Natural killer cell (primary cell): ENCODE measurements around the gene ABCD1. TPM values are rescaled to one million over a fixed set of nuclear protein-coding genes. Genes with fewer than 3 reads are reported as not detected.
"Not testable (repeated sequence)": the region's sequence is repeated elsewhere in the genome, so short reads cannot be mapped to it uniquely, and the experiment has no call there.

ENCODE experiments used
- ATAC-seq, 3 donors: fragments of 150-1000 bp in 2 of 3; fragments of 200-7000 bp in 1 of 3; cut with Tn5 transposase; 1 replicate in 1 of 3; 2 replicates in 2 of 3; pipeline ENCODE4 v1.10.0; 2021; ENCODE audit warnings: mild to moderate bottlenecking in 2 of 3, moderate library complexity in 2 of 3
- DNase-seq, 2 donors: peaks; one replicate each; pipeline versions ENCODE4 v3.0.0 to v3.0.0-alpha.2; 2013 to 2021; ENCODE audit warnings: mixed read lengths in 1 of 2
- H3K27ac ChIP-seq: one replicate; pipeline ENCODE4 v1.5.1; 2013; ENCODE audit warnings: mild to moderate bottlenecking, low read length
- H3K27me3 ChIP-seq: one replicate; pipeline ENCODE4 v1.6.1; 2013; ENCODE audit warnings: low read length; ENCODE audit not compliant: control insufficient read depth, insufficient read depth
- H3K36me3 ChIP-seq: one replicate; pipeline ENCODE4 v1.6.1; 2013; ENCODE audit warnings: low read length; ENCODE audit not compliant: control insufficient read depth, insufficient read depth
- H3K4me1 ChIP-seq: one replicate; pipeline ENCODE4 v1.6.1; 2013; ENCODE audit warnings: low read length; ENCODE audit not compliant: control insufficient read depth, insufficient read depth
- H3K4me3 ChIP-seq: one replicate; pipeline ENCODE4 v1.5.1; 2013; ENCODE audit warnings: low read length
- H3K9me3 ChIP-seq: one replicate; pipeline ENCODE4 v1.6.1; 2013; ENCODE audit warnings: low read length; ENCODE audit not compliant: control insufficient read depth, insufficient read depth
- H3K27ac Mint-ChIP-seq, 2 donors: one replicate each; pipeline ENCODE4 v1.8.0; 2022; ENCODE audit warnings: mild to moderate bottlenecking in 2 of 2, mixed read lengths in 2 of 2, moderate library complexity in 1 of 2
- H3K27me3 Mint-ChIP-seq, 2 donors: one replicate each; pipeline ENCODE4 v1.8.0; 2022; ENCODE audit warnings: low read depth in 2 of 2, mixed read lengths in 2 of 2
- H3K36me3 Mint-ChIP-seq: one replicate; pipeline ENCODE4 v1.8.0; 2022; ENCODE audit warnings: mixed read lengths
- H3K4me1 Mint-ChIP-seq, 2 donors: one replicate each; pipeline ENCODE4 v1.8.0; 2022; ENCODE audit warnings: mixed read lengths in 2 of 2
- H3K4me3 Mint-ChIP-seq: one replicate; pipeline ENCODE4 v1.8.0; 2022; ENCODE audit warnings: mild to moderate bottlenecking, moderate library complexity, mixed read lengths
- H3K9me3 Mint-ChIP-seq, 2 donors: one replicate each; pipeline ENCODE4 v1.8.0; 2022; ENCODE audit warnings: mixed read lengths in 2 of 2
- CTCF ChIP-seq: fragments of 200-600 bp; IDR thresholded peaks from one replicate; pipeline ENCODE4 v1.8.0; 2022; ENCODE audit warnings: antibody characterized with exemption
- WGBS: methylation state at CpG from one replicate; pipeline ENCODE4 v1.1.7; 2013; ENCODE audit warnings: missing lambda C conversion rate; ENCODE audit not compliant: insufficient coverage; 5-methylcytosine and 5-hydroxymethylcytosine counted together
- intact Hi-C: fragments of 100-400 bp; cut with micrococcal nuclease; formaldehyde crosslinking; loops from one replicate; pipeline ENCODE4 v1.14.2; 2022
- total RNA-seq, 4 donors: library from RNA; stranded (reverse); fragments of 120-200 nt in 1 of 4; gene quantifications; one replicate each; pipeline versions ENCODE4 v1.2.3 to v1.2.4, GENCODE V29; 2013 to 2022

Gene ABCD1
- total RNA-seq, 3 donors from 2014 or later (not counting 1 experiment from before 2014, with no cell fraction given) = 12.2 to 13.9 (median 13.8) TPM

DNA sequence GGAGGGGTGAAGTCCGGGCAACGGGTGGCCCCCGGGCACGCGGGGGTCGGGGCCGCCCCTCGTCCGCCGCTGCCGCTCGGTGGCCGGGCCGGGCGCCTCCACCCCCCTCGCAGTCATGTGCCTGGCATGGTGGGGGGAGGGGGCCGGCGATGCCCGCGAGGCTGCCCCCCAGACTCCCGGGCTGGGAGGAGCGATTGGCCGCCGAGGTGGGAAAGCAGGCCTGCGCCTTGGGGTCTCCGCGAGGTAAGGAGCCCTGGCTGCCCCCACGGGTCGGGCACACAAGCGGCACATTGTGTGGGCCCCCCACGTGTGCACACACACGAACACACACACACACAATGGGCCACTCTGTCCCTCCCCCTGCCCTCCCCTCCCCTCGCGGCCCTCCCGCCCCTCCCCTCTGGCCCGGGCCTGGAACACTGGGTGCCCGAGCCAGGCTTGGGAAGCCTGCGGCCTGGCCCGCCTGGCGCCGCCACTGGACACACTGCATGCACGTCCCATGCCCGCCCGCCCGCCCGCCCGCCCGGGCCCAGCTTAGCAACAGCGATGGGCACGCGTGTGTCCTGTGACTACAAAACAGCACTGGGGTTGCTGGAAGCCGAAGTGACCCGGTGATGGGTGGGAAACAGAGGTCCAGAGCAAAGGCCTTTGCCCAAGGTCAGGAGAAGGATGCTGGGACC, 35.6 kb upstream of the ABCD1 start:
- no peak for TF ChIP-seq CTCF
- no peaks in the 10 kb centered on the region for H3K36me3 Mint-ChIP-seq
- no peak overlapping the region for H3K27ac ChIP-seq
- no peaks in the 10 kb centered on the region for H3K9me3 Mint-ChIP-seq
- intact Hi-C loops = no loop called here
- H3K9me3 ChIP-seq = no peaks in the 10 kb centered on the region
- H3K27me3 Mint-ChIP-seq = peaks cover 0 to 11% of the 10 kb centered on the region in 2 donors
- no peak overlapping the region for H3K4me3 ChIP-seq
- H3K4me1 Mint-ChIP-seq = no peaks in the 10 kb centered on the region
- no peaks in the 10 kb centered on the region for H3K36me3 ChIP-seq
- H3K4me3 Mint-ChIP-seq = no peak overlapping the region
- no peak for ATAC-seq
- H3K27me3 ChIP-seq = no peaks in the 10 kb centered on the region
- 32% methylated on average over 50 of the region's 53 CpGs for WGBS
- peaks cover 7% of the 10 kb centered on the region for H3K4me1 ChIP-seq
- DNase-seq = no peak
- H3K27ac Mint-ChIP-seq = no peak overlapping the region

DNA sequence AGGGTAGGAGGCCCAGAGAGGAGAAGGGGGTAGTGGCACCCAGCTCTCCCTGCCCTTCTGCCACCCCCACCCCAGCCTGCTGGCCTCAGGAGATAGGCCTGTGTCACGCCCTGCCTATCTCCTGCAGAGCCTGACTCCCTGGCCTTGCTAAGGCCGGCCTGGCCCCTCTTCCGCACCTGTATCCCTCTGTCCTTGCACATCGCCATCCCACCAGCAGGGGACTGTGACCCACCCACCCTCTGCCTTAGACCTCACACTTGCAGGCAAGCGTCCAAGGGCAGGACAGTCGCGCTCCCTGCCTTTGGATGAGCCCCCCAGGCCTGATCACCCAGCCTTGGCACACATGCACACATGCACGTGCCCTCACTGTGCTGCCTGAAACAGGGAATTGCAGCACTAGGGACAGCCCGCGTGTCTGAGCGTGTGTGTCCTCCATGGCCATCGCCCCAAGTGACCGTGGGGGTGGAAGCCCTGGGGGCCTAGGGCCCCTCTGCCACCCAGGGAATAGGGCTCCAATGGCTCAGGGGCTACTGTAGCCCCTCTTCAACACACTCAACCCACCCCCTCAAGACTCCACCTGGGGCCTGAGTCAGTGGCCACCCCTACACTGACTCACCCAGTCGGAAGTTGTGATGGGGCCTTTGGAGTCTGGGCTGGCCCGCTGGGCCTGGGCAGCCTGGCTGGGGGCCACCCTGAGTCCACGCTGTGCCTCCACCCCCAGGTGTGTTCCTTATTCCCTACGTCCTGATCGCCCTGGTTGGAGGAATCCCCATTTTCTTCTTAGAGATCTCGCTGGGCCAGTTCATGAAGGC, 34.8 kb upstream of the ABCD1 start:
- no peak for TF ChIP-seq CTCF
- Mint-ChIP-seq H3K9me3 (no peaks in the 10 kb centered on the region), H3K4me1 (no peaks in the 10 kb centered on the region), H3K27me3 (peaks cover 0 to 11% of the 10 kb centered on the region in 2 donors), H3K4me3 (peak overlapping the region; percentile 17), H3K27ac (no peak overlapping the region), H3K36me3 (no peaks in the 10 kb centered on the region)
- H3K27ac ChIP-seq = no peak overlapping the region
- no peaks in the 10 kb centered on the region for H3K27me3 ChIP-seq
- no peaks in the 10 kb centered on the region for H3K36me3 ChIP-seq
- intact Hi-C loops = no loop called here
- no peak overlapping the region for H3K4me3 ChIP-seq
- DNase-seq (no peak), ATAC-seq (no peak)
- peaks cover 7% of the 10 kb centered on the region for H3K4me1 ChIP-seq
- WGBS = 95% methylated on average over 18 of the region's 19 CpGs
- no peaks in the 10 kb centered on the region for H3K9me3 ChIP-seq

DNA sequence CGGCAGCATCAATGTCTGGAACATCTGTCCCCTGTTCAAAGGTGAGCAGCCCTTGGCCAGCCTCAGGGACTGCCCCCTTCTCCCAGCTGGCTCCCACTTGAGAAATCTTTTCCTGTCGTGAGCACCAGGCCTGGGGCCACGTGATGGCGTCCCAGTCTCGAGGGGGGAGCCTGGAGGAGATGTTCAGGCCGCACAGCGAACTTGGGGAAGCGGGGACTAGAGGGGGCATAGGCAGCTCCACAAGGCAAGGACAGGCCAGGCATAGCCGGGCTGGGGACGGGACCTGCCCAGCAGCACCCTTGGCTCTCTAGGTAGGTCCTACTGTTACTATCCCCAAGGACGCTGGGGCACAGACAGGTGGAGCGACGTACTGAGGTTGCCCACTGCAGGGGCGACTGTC, 34.2 kb upstream of the ABCD1 start:
- Histone ChIP-seq H3K4me3 (no peak overlapping the region), H3K4me1 (peaks cover 7% of the 10 kb centered on the region), H3K36me3 (no peaks in the 10 kb centered on the region), H3K27ac (no peak overlapping the region), H3K9me3 (no peaks in the 10 kb centered on the region), H3K27me3 (no peaks in the 10 kb centered on the region)
- Mint-ChIP-seq H3K27ac (no peak overlapping the region), H3K27me3 (peaks cover 0 to 11% of the 10 kb centered on the region in 2 donors), H3K4me3 (no peak overlapping the region), H3K9me3 (no peaks in the 10 kb centered on the region), H3K36me3 (no peaks in the 10 kb centered on the region), H3K4me1 (no peaks in the 10 kb centered on the region)
- 79% methylated on average over 10 of the region's 14 CpGs for WGBS
- DNase-seq (no peak), ATAC-seq (no peak)
- intact Hi-C loops = no loop called here
- no peak for TF ChIP-seq CTCF

GRCh38 chrX:153691032-153691827, 33.4 kb upstream of the ABCD1 start:
- ATAC-seq, H3K4me3 ChIP-seq, H3K27ac Mint-ChIP-seq, H3K27ac ChIP-seq, intact Hi-C loops, DNase-seq, H3K4me1 ChIP-seq, H3K4me3 Mint-ChIP-seq, H3K9me3 Mint-ChIP-seq, H3K36me3 Mint-ChIP-seq, H3K36me3 ChIP-seq, H3K9me3 ChIP-seq, H3K27me3 Mint-ChIP-seq, H3K4me1 Mint-ChIP-seq, H3K27me3 ChIP-seq: not testable (repeated sequence)
- WGBS = 90% methylated on average over 16 of the region's 21 CpGs
